HEK293T (cell line): Measurements from ENCODE around the gene MMP23B.

ENCODE experiments used
- CTCF ChIA-PET: fragments of 350-600 bp; formaldehyde crosslinking; extraction: SDS; loops from one replicate; lab custom pipeline; 2021; ENCODE audit warnings: antibody characterized with exemption, inconsistent platforms; lab: Yijun Ruan, JAX
- POLR2A ChIA-PET: fragments of 350-600 bp; formaldehyde crosslinking; extraction: SDS; loops from one replicate; lab custom pipeline; 2020; ENCODE audit warnings: antibody characterized with exemption, inconsistent platforms; lab: Yijun Ruan, JAX
- DNase-seq: peaks from one replicate; pipeline ENCODE4 v3.0.0; 2012; ENCODE audit warnings: mixed read lengths; ENCODE audit errors: extremely low spot score
- ARNT ChIP-seq: fragments of 450-650 bp; IDR thresholded peaks from 2 replicates; pipeline ENCODE4 v1.6.1; 2017; ENCODE audit warnings: mild to moderate bottlenecking
- BHLHE40 ChIP-seq: fragments of 450-650 bp; IDR thresholded peaks from 2 replicates; pipeline ENCODE4 v1.6.1; 2016; ENCODE audit warnings: mild to moderate bottlenecking, moderate library complexity, borderline replicate concordance
- CTBP1 ChIP-seq: fragments of 450-650 bp; IDR thresholded peaks from 2 replicates; pipeline ENCODE4 v1.6.1; 2016; ENCODE audit warnings: borderline replicate concordance
- ELF4 ChIP-seq: fragments of 450-650 bp; IDR thresholded peaks from 2 replicates; pipeline ENCODE4 v1.6.1; 2017; ENCODE audit warnings: antibody characterized with exemption
- FOXA1 ChIP-seq: fragments of 450-650 bp; IDR thresholded peaks from 2 replicates; pipeline ENCODE4 v1.6.1; 2016; ENCODE audit warnings: mild to moderate bottlenecking
- FOXK2 ChIP-seq: fragments of 450-650 bp; IDR thresholded peaks from 2 replicates; pipeline ENCODE4 v1.6.1; 2016; ENCODE audit warnings: mild to moderate bottlenecking
- FOXM1 ChIP-seq: fragments of 450-650 bp; IDR thresholded peaks from 2 replicates; pipeline ENCODE4 v1.6.1; 2017; ENCODE audit warnings: mild to moderate bottlenecking, borderline replicate concordance
- HDGF ChIP-seq: fragments of 450-650 bp; IDR thresholded peaks from 2 replicates; pipeline ENCODE4 v1.6.1; 2017; ENCODE audit warnings: antibody characterized with exemption, borderline replicate concordance
- L3MBTL2 ChIP-seq: fragments of 450-650 bp; conservative IDR thresholded peaks from 2 replicates; pipeline ENCODE4 v1.6.1; 2016; ENCODE audit warnings: mild to moderate bottlenecking
- LEF1 ChIP-seq: fragments of 450-650 bp; IDR thresholded peaks from 2 replicates; pipeline ENCODE4 v1.6.1; 2017; ENCODE audit warnings: mild to moderate bottlenecking, borderline replicate concordance
- NFRKB ChIP-seq: fragments of 450-650 bp; IDR thresholded peaks from 2 replicates; pipeline ENCODE4 v1.6.1; 2016; ENCODE audit warnings: mild to moderate bottlenecking, moderate library complexity
- SP1 ChIP-seq: fragments of 450-650 bp; IDR thresholded peaks from 2 replicates; pipeline ENCODE4 v1.6.1; 2017
- SUZ12 ChIP-seq: fragments of 450-650 bp; IDR thresholded peaks from 2 replicates; pipeline ENCODE4 v1.6.1; 2016; ENCODE audit warnings: mild to moderate bottlenecking
- TARDBP ChIP-seq: fragments of 450-650 bp; IDR thresholded peaks from 2 replicates; pipeline ENCODE4 v1.6.1; 2016
- ZNF384 ChIP-seq: fragments of 450-650 bp; IDR thresholded peaks from 2 replicates; pipeline ENCODE4 v1.6.1; 2016
- TF ChIP-seq, protein P1 (sequence below): fragments of 450-650 bp; IDR thresholded peaks from 2 replicates; pipeline ENCODE4 v1.6.1; 2016

The MMP23B gene

DNA sequence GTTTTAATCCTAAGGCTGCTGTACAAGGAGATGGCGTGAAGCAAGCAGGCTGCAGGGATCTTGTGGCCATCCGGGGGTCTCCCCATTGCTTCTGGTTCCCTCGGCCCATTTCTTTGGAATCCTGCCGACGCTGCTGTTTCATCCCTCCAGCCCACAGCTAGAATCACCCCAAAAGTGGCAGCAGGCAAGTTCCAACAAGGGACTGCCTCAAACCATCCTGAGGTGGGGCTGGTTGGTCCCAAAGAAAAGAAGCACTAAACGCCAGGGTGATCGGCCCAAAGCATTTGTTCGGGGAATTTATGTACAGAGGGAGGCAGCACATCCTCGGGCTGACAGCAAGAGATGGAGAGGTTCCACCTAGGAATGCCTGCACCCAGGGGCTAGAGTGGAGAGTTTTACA, 21.2 kb upstream of the MMP23B start:
- CTCF ChIA-PET = no interaction called here
- TF ChIP-seq ARNT (no peak), SP1 (no peak), TARDBP (no peak), CTBP1 (no peak), HDGF (no peak), LEF1 (no peak), ZNF384 (no peak), L3MBTL2 (no peak), FOXA1 (no peak), SUZ12 (no peak), FOXK2 (no peak), BHLHE40 (no peak), NFRKB (no peak), ELF4 (no peak), FOXM1 (no peak)
- TF ChIP-seq, protein P1, sequence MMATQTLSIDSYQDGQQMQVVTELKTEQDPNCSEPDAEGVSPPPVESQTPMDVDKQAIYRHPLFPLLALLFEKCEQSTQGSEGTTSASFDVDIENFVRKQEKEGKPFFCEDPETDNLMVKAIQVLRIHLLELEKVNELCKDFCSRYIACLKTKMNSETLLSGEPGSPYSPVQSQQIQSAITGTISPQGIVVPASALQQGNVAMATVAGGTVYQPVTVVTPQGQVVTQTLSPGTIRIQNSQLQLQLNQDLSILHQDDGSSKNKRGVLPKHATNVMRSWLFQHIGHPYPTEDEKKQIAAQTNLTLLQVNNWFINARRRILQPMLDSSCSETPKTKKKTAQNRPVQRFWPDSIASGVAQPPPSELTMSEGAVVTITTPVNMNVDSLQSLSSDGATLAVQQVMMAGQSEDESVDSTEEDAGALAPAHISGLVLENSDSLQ = no peak
- POLR2A ChIA-PET = interaction anchor here (1.2 kb wide), 1 partner anchor 9 kb away, joined by 3 read pairs; no protein-coding TSS in a partner anchor
- no peak for DNase-seq

DNA sequence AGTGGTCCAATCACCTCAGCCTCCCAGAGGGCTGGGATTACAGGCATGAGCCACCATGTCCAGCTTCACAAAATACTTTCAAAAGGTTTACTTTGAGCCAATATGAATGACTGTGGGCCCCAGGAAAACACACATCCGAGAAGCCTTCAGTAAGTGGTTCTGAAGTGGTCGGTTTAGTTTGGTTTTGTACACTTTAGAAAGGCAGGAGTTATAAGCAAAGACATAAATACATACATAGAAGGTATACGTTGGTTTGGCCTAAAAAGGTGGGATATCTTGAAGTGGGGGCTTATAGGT, 19.9 kb upstream of the MMP23B start:
- POLR2A ChIA-PET = interaction anchor here (1.0 kb wide), 1 partner anchor 9 kb away, joined by 6 read pairs; no protein-coding TSS in a partner anchor
- CTCF ChIA-PET = no interaction called here
- no peak for DNase-seq
- TF ChIP-seq TARDBP (no peak), BHLHE40 (no peak), CTBP1 (no peak), SP1 (no peak), FOXM1 (no peak), L3MBTL2 (no peak), SUZ12 (no peak), FOXA1 (no peak)
- TF ChIP-seq, protein P1 = no peak

DNA sequence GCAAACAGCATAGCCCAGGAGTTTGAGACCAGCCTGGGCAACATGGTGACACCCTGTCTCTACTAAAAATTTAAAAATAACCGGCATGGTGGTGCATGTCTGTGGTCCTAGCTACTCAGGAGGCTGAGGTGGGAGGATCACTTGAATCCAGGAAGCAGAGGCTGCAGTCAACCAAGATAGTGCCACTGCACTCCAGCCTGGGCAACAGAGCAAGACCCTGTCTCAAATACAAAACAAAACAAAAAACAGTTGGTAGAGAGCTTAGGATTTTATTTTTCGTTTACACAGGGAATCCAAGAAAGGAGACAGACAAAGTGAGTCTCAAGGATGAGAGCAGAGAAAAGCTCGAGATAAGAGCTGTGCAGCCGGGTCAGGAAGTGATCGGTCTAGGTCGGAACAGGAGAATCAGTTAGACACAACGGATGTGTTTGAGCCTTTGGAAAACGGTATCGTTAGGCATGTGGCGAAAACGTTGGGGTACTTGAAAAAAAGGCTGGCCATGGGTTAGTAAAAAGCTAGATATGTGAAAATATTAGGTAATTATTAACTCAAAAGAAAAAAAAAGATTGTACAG, 18.4 kb upstream of the MMP23B start:
- CTCF ChIA-PET = no interaction called here
- no peak for DNase-seq
- no peak for TF ChIP-seq L3MBTL2
- no peak for TF ChIP-seq FOXM1
- TF ChIP-seq ARNT = no peak
- TF ChIP-seq HDGF = no peak
- no peak for TF ChIP-seq FOXK2
- no peak for TF ChIP-seq LEF1
- TF ChIP-seq ELF4 = no peak
- no peak for TF ChIP-seq NFRKB
- no peak for TF ChIP-seq CTBP1
- no peak for TF ChIP-seq BHLHE40
- TF ChIP-seq, protein P1 = no peak
- no peak for TF ChIP-seq SUZ12
- no peak for TF ChIP-seq FOXA1
- POLR2A ChIA-PET = interaction anchor here (0.8 to 3.3 kb wide), 3 partner anchors 11 to 102 kb away, joined by 3 to 33 read pairs (median 6); partner anchors contain the start of gene FNDC10

DNA sequence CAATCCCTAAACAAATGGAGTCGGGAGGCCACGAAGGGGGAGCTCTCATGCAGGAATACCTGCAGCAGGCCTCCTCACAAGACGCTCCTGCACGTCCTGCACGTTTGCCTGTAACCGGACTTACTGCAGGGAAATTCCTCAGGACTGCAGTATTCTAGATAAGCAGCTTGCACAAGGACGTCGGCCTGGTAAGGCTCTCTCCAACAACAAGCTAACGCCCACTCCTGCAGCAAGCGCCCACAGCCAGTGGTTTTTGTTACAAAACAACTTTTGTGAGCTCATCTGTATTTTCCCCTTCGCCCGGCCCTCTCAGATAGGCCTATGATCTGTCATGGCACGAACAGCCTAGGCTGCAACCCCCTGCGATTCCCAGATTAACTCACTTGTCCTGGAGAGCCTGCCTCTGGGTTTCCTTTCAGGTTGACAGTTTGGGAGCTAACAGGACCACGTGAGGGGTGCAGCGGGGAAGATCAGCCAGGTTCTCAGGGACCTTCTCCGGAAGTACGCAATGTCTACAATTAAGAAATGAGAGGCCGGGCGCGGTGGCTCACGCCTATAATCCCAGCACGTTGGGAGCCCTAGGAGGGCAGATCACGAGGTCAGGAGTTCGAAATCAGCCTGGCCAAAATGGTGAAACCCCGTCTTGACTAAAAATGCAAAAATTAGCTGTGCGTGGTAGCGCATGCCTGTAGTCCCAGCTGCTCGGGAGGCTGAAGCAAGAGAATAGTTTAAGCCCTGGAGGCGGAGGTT, 17.6 kb upstream of the MMP23B start:
- CTCF ChIA-PET = no interaction called here
- TF ChIP-seq BHLHE40 (no peak), L3MBTL2 (peak; percentile 53; the same call in 1 of the 2 replicates)
- POLR2A ChIA-PET = interaction anchor here (0.8 to 3.3 kb wide), 9 partner anchors 8 to 103 kb away, joined by 3 to 33 read pairs (median 6); partner anchors contain the start of gene FNDC10
- no peak for DNase-seq

DNA sequence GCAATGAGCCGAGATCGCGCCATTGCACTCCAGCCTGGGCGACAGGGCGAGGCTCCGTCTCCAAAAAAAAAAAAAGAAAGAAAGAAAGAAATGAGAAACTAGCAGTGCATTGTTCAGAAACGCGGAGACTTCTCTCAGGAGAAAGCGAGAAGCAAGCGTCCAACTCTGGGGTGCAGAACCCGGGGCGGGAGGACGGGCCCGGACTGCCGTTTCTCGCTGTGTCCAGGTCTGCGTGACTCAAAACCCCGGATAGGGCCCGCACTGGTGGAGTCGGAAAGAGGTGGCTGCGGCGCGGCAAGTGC, 17.1 kb upstream of the MMP23B start:
- no peak for DNase-seq
- ChIA-PET CTCF (no interaction called here), POLR2A (interaction anchor here (1.0 to 3.3 kb wide), 10 partner anchors 8 to 103 kb away, joined by 3 to 33 read pairs (median 6); partner anchors contain the start of gene FNDC10)
- TF ChIP-seq FOXM1 = no peak
- TF ChIP-seq ELF4 = no peak
- TF ChIP-seq L3MBTL2 = no peak
- TF ChIP-seq, protein P1 = no peak
- no peak for TF ChIP-seq TARDBP
- TF ChIP-seq SP1 = no peak
- no peak for TF ChIP-seq FOXK2
- TF ChIP-seq ARNT = no peak
- TF ChIP-seq NFRKB = no peak
- no peak for TF ChIP-seq FOXA1
- no peak for TF ChIP-seq BHLHE40
- no peak for TF ChIP-seq ZNF384
- TF ChIP-seq LEF1 = no peak
- TF ChIP-seq SUZ12 = no peak
- TF ChIP-seq HDGF = no peak
- no peak for TF ChIP-seq CTBP1
